ENCODE measurements around the gene CACNA1I.

Gene CACNA1I

GRCh38 chr22:39715778-39716495 lies 145.4 kb downstream of the CACNA1I start:
- TF ChIP-seq LEF1 (IDR thresholded peaks at IDR 0.05; ENCODE audit: borderline replicate concordance): no peak
- TF ChIP-seq ELF4 (IDR thresholded peaks at IDR 0.05): no peak
- DNase-seq (ENCODE audit: extremely low spot score): no peak
- POLR2A ChIA-PET: no interaction called here
- CTCF ChIA-PET: no interaction called here

- POLR2A ChIA-PET: no interaction called here
- no peak for DNase-seq (ENCODE audit: extremely low spot score)
- no peak for TF ChIP-seq TARDBP (IDR thresholded peaks at IDR 0.05)
- TF ChIP-seq CTBP1 (IDR thresholded peaks at IDR 0.05; ENCODE audit: borderline replicate concordance): no peak
- CTCF ChIA-PET: no interaction called here
These were observed 146.0 kb downstream of the CACNA1I start for GRCh38 chr22:39716534-39716933.

- ChIA-PET POLR2A (no interaction called here), CTCF (no interaction called here)
- DNase-seq (ENCODE audit: extremely low spot score): no peak
- no peak for TF ChIP-seq CTBP1 (IDR thresholded peaks at IDR 0.05; ENCODE audit: borderline replicate concordance)
- no peak for TF ChIP-seq NFRKB (IDR thresholded peaks at IDR 0.05)
- TF ChIP-seq PKNOX1 (IDR thresholded peaks at IDR 0.05): no peak
- TF ChIP-seq SP1 (IDR thresholded peaks at IDR 0.05): no peak
- no peak for TF ChIP-seq TARDBP (IDR thresholded peaks at IDR 0.05)
- TF ChIP-seq LEF1 (IDR thresholded peaks at IDR 0.05; ENCODE audit: borderline replicate concordance): no peak
These were observed 146.5 kb downstream of the CACNA1I start for GRCh38 chr22:39717099-39717498.

- no peak for TF ChIP-seq ELF4 (IDR thresholded peaks at IDR 0.05)
- TF ChIP-seq PKNOX1 (IDR thresholded peaks at IDR 0.05): no peak
- TF ChIP-seq LEF1 (IDR thresholded peaks at IDR 0.05; ENCODE audit: borderline replicate concordance): no peak
- TF ChIP-seq NFRKB (IDR thresholded peaks at IDR 0.05): no peak
- TF ChIP-seq FOXM1 (IDR thresholded peaks at IDR 0.05; ENCODE audit: borderline replicate concordance): no peak
- ChIA-PET POLR2A (no interaction called here), CTCF (no interaction called here)
- no peak for DNase-seq (ENCODE audit: extremely low spot score)
These were observed 147.7 kb downstream of the CACNA1I start for GRCh38 chr22:39718206-39718605.

- ChIA-PET CTCF (no interaction called here), POLR2A (no interaction called here)
- DNase-seq (ENCODE audit: extremely low spot score): no peak
- TF ChIP-seq FOXK2 (IDR thresholded peaks at IDR 0.05): no peak
- TF ChIP-seq L3MBTL2 (conservative IDR thresholded peaks at IDR 0.05): no peak
- TF ChIP-seq FOXA1 (IDR thresholded peaks at IDR 0.05): no peak
- TF ChIP-seq BHLHE40 (IDR thresholded peaks at IDR 0.05; ENCODE audit: borderline replicate concordance): no peak
- TF ChIP-seq FOXM1 (IDR thresholded peaks at IDR 0.05; ENCODE audit: borderline replicate concordance): no peak
- no peak for TF ChIP-seq LEF1 (IDR thresholded peaks at IDR 0.05; ENCODE audit: borderline replicate concordance)
- TF ChIP-seq SUZ12 (IDR thresholded peaks at IDR 0.05): no peak
- no peak for TF ChIP-seq ELF4 (IDR thresholded peaks at IDR 0.05)
- TF ChIP-seq PKNOX1 (IDR thresholded peaks at IDR 0.05): no peak
- no peak for TF ChIP-seq SP1 (IDR thresholded peaks at IDR 0.05)
- TF ChIP-seq TARDBP (IDR thresholded peaks at IDR 0.05): no peak
- no peak for TF ChIP-seq ZNF384 (IDR thresholded peaks at IDR 0.05)
- no peak for TF ChIP-seq NFRKB (IDR thresholded peaks at IDR 0.05)
- TF ChIP-seq CTBP1 (IDR thresholded peaks at IDR 0.05; ENCODE audit: borderline replicate concordance): no peak
- TF ChIP-seq HDGF (IDR thresholded peaks at IDR 0.05; ENCODE audit: borderline replicate concordance): no peak
- TF ChIP-seq ARNT (IDR thresholded peaks at IDR 0.05): no peak
These were observed 148.4 kb downstream of the CACNA1I start for GRCh38 chr22:39718921-39719475.

- no peak for TF ChIP-seq BHLHE40 (IDR thresholded peaks at IDR 0.05; ENCODE audit: borderline replicate concordance)
- TF ChIP-seq SP1 (IDR thresholded peaks at IDR 0.05): no peak
- TF ChIP-seq ZNF384 (IDR thresholded peaks at IDR 0.05): no peak
- TF ChIP-seq FOXK2 (IDR thresholded peaks at IDR 0.05): no peak
- TF ChIP-seq NFRKB (IDR thresholded peaks at IDR 0.05): no peak
- TF ChIP-seq ELF4 (IDR thresholded peaks at IDR 0.05): no peak
- TF ChIP-seq ARNT (IDR thresholded peaks at IDR 0.05): no peak
- no peak for TF ChIP-seq L3MBTL2 (conservative IDR thresholded peaks at IDR 0.05)
- TF ChIP-seq CTBP1 (IDR thresholded peaks at IDR 0.05; ENCODE audit: borderline replicate concordance): no peak
- DNase-seq (ENCODE audit: extremely low spot score): no peak
- ChIA-PET CTCF (no interaction called here), POLR2A (no interaction called here)
These were observed 149.3 kb downstream of the CACNA1I start for GRCh38 chr22:39719559-39720450.
